HG03135 (cell line): ENCODE data around the gene COL6A5.
"Not testable (repeated sequence)": the region's sequence is repeated elsewhere in the genome, so short reads cannot be mapped to it uniquely, and the experiment has no call there.

ENCODE experiments used
- ATAC-seq: cut with Tn5 transposase; IDR thresholded peaks from one replicate; pipeline ENCODE4 v1.9.1; 2021; ENCODE audit warnings: mild to moderate bottlenecking, moderate library complexity; ENCODE audit not compliant: unreplicated experiment

Gene COL6A5

DNA sequence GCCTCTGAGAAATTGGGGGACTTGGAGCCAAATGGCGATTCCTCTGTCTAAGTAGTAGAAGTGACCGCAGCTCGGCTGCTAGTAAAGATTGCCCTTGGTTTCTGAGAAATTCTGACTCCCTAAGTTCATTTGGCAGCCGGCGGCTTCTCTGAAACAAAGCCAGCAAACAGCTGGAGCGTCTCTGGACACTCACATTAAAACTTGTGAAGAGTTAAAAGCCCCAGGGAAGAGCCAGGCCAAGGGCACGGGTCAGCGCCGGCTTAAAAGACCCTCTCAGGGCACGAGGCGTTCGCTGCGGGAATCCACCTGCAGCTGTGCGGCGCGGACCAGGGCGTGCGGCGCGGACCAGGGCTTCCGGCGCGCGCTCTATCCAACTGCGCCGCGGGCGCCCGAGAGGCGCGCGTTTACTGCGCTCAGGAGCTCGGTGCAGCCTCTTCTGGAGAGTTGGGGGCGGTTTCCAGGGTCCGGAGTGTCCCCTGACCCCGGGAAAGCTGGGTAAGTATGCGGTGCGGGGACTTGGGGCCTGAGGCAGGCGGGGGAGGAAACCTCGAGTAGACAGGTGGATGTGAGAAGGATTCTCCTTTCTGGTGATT, at the start of gene COL6A5:
COL6A5 (plus strand) TSS at position 186 of the 593 bp plus-strand sequence. CDS start 27,967 bp downstream, outside the sequence.
- no peak for ATAC-seq

- no peak for ATAC-seq
These were observed 45.9 kb upstream of the COL6A5 start for GRCh38 chr3:130299531-130299930.

GRCh38 chr3:130300888-130301287, 44.6 kb upstream of the COL6A5 start:
- no peak for ATAC-seq

DNA sequence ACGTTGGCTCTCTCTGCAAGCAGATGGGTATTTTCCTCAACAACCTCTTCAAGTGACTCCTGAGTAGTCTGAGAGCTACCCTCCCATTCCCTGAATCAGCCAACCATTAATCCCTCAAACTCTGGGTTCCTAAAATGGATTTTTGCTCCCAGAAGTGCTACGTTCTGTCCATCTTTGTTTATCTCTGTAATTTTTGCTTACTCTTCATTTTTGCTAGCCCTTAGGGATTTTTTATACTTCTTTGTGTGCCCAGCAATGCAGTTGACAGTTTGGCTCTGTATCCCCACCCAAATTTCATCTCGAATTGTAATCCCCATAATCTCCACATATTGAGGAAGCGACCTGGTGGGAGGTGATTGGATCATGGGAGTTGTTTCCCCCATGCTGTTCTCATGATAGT, 35.4 kb upstream of the COL6A5 start:
- no peak for ATAC-seq

DNA sequence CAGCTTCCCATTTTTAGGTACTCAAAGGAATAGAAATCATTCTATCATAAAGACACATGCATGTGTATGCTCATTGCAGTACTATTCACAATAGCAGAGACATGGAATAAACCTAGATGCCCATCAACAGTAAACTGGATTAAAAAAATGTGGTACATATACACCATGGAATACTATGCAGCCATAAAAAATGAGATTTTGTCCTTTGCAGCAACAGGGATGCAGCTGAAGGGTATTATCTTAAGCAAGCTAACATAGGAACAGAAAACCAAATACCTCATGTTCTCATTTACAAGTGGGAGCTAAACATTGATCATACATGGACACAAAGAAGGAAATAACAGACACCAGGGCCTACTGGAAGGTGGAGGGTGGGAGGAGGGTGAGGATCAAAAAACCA, 33.1 kb upstream of the COL6A5 start:
- ATAC-seq, result no peak

GRCh38 chr3:130316169-130316568, 29.3 kb upstream of the COL6A5 start:
- ATAC-seq, result no peak

GRCh38 chr3:130323503-130323902, 22.0 kb upstream of the COL6A5 start:
- ATAC-seq, result no peak

DNA sequence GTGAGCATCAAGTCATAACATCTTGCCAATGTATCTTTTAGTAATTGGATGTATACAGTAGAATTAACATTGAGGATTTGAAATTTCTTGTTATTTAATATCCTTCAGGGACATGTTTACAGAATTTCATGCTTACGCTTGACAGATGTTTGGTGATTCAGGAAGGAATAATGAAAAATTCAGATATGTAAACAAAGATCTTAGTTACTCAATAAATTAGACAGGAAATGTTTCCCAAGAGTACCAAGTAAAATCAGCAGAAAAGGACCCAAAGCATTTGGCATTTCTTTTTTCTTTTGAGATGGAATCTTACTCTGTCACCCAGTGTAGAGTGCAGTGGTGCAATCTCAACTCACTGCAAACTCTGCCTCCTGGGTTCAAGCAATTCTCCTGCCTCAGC, 4.7 kb upstream of the COL6A5 start:
- no peak for ATAC-seq

DNA sequence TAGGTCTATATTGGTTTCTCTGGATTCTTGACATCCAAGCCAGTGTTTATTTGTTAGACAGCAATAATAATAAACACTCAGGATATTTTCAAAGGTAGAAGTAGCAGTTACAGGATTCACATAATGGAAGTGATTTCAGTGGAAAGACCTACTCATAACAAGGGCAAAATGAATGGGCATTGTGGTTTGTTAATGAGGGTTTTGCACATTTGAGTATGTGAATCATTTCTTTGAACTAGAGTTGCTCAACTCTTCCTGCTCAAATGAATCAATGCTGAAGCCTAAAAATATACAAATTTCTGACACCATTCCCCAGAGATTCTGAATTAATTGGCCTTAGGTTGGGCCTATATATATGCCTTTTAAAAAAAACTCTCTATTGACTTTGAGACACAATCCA, 4.1 kb upstream of the COL6A5 start:
- ATAC-seq, result no peak

DNA sequence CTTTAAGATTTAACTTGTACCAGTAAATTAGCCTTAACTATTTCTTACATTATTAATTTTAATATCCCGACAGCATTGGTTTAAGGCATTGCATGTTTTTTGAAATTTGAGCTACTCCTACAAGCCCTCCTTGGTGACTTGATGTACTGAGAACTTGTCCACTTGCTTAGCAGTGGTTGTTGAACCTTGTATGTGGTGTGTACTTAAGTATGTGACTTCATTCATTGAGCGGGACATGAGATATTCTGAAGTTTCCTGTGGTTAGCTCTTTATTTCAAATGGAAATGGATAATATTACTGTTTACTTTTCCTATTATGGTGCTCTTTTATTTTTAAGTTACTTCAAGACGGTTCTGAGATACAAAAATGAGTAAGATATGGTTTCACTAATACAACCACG, 3.6 kb upstream of the COL6A5 start:
- ATAC-seq, result no peak

DNA sequence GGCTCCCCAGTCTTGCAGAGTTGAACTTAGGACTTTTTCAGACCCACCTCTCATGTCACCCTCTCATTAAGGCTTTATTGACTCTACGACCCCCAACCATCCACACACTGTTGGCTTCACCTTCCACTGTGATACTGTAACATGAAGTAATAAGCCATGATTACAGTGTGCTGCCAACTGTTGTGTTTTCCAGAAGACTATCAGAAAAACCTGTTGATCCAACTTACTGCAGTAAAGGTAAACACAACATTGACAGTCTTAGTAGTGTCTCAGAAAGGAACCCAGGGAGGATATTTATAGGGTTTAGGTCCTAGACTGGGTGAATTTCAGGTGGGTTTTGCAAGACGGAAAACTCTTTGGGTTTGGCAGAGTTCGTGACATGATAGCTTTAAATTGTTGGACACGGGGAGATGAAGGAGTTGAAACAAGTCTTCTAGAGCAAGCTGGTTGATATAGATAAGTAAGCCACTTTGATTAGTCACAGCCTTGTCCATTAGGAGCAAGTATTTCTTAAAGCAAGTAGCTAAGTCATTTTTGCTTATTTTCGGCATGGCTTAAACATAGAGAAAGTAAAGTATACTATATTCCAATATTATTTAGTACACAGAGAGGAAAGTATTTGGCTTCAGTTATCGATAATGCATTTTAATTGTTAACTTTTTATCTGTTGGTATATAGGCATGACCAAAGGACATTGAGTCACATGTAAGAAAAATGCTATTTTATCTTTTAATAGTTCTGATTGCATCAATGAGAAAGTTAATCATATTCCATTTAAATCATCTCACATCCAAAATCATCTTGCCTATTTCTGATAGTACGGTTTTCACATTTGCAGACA, 2.4 kb upstream of the COL6A5 start:
- no peak for ATAC-seq

DNA sequence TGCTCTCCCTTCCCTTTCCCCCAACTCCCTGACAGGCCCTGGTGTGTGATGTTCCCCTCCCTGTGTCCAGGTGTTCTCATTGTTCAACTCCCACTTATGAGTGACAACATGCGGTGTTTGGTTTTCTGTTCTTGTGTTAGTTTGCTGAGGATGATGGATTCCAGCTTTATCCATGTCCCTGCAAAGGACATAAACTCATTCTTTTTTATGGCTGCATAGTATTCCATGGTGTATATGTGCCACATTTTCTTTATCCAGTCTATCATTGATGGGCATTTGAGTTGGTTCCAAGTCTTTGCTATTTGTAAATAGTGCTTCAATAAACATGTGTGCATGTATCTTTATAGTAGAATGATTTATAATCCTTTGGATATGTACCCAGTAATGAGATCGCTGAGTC, 2.8 kb downstream of the COL6A5 start:
- not testable (repeated sequence) for ATAC-seq

GRCh38 chr3:130354430-130354829, 9.0 kb downstream of the COL6A5 start:
- no peak for ATAC-seq

DNA sequence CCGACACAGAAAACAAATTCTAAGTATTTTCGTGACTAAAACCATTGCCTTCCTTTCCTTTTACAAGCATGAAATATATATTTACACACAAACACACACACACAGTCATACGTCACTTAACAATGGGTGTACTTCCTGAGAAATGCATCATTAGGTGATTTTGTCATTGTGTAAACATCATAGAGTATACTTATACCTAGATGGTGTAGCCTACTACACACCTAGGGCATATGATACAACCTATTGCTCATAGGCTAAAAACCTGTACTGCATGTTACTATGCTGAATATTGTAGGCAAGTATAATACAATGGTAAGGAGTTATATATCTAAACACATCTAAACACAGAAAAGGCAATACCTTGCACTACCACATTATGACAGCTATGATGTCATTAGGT, 28.6 kb downstream of the COL6A5 start:
- no peak for ATAC-seq

- no peak for ATAC-seq
These were observed 29.4 kb downstream of the COL6A5 start for GRCh38 chr3:130374908-130375307.

GRCh38 chr3:130377960-130378676, 32.6 kb downstream of the COL6A5 start:
- ATAC-seq, result no peak

GRCh38 chr3:130378677-130379191, 33.3 kb downstream of the COL6A5 start:
- ATAC-seq, result no peak

- ATAC-seq, result no peak
These were observed 33.8 kb downstream of the COL6A5 start for GRCh38 chr3:130379274-130379673.

- no peak for ATAC-seq
These were observed 34.9 kb downstream of the COL6A5 start for GRCh38 chr3:130380398-130380797.

DNA sequence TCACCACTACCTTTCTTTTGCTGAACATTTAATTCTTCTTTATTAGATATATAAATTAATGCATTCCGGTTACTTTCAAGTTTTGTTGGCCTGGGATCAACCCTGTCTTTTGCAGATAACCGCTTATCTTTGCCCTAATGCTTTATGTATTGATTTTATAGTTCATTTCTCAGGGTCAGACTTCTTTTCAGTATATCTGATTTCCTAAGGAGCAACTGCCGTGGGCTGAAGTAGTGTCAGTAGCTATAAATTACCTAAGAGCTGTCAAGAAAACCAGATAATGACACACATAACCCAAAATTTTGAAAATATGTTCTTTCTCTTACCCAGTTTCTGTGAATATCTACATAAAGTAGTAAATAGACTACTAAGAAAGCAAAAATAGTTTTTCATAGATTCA, 38.0 kb downstream of the COL6A5 start:
- no peak for ATAC-seq

DNA sequence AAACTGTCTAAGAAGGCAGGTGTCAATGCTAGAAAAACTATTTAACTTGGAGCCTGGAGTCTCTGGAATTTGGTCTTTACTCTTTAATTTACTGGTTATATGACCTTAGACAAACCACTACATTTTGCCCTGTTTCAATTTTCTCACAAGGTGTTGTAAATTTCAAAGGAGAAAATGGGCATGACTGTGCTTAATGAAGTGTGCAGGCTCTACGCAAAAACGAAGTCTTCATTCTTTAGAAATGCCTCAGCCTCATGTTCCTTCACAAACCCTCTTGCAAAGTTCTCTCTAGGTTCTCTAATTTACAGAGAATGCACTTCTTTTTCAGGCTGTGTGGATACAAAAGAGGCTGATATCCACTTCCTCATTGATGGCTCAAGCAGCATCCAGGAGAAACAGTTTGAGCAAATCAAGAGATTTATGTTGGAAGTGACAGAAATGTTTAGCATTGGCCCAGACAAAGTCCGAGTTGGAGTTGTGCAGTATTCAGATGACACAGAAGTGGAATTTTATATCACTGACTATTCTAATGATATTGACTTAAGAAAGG, 39.1 kb downstream of the COL6A5 start:
- no peak for ATAC-seq
